RWPE2 (cell line): ENCODE data around the gene CACNA1B.
A peak's percentile ranks its signal among the peaks of the same experiment; 100 is the strongest.

Source experiments
- ATAC-seq: fragments of 200-7000 bp; cut with Tn5 transposase; 3 replicates; pipeline ENCODE4 v1.9.1; 2021; ENCODE audit warnings: low read depth
- DNase-seq: peaks from one replicate; pipeline ENCODE4 v3.0.0-alpha.2; 2020; ENCODE audit warnings: low spot score
- H3K27ac ChIP-seq: fragments of 450-650 bp; 2 replicates; pipeline ENCODE4 v1.5.1; 2017; ENCODE audit warnings: mild to moderate bottlenecking; ENCODE audit not compliant: poor library complexity, severe bottlenecking
- H3K27me3 ChIP-seq: fragments of 250-450 bp; sonication (Bioruptor Pico); 2 replicates; pipeline ENCODE4 v1.5.1; 2021; ENCODE audit warnings: mild to moderate bottlenecking, moderate library complexity; ENCODE audit not compliant: insufficient read depth, poor library complexity, severe bottlenecking
- H3K36me3 ChIP-seq: fragments of 250-450 bp; sonication (Bioruptor Pico); 2 replicates; pipeline ENCODE4 v1.5.1; 2020; ENCODE audit warnings: low read depth, mild to moderate bottlenecking, moderate library complexity
- H3K4me1 ChIP-seq: fragments of 250-450 bp; sonication (Bioruptor Pico); 2 replicates; pipeline ENCODE4 v1.5.1; 2021; ENCODE audit warnings: mild to moderate bottlenecking, moderate library complexity; ENCODE audit not compliant: insufficient read depth, poor library complexity, severe bottlenecking
- H3K4me3 ChIP-seq: fragments of 250-450 bp; sonication (Bioruptor Pico); 2 replicates; pipeline ENCODE4 v1.5.1; 2021; ENCODE audit warnings: mild to moderate bottlenecking, moderate library complexity; ENCODE audit not compliant: severe bottlenecking
- H3K9me3 ChIP-seq: fragments of 250-450 bp; sonication (Bioruptor Pico); 2 replicates; pipeline ENCODE4 v1.5.1; 2021; ENCODE audit warnings: mild to moderate bottlenecking, moderate library complexity; ENCODE audit not compliant: severe bottlenecking
- CTCF ChIP-seq: fragments of 450-650 bp; IDR thresholded peaks from one replicate; pipeline ENCODE4 v1.5.1; 2017; ENCODE audit warnings: mild to moderate bottlenecking, moderate library complexity; ENCODE audit not compliant: poor library complexity, severe bottlenecking

The CACNA1B gene

GRCh38 chr9:138060365-138060764 lies 182.8 kb downstream of the CACNA1B start:
- no peaks in the 10 kb centered on the region for H3K36me3 ChIP-seq
- H3K27ac ChIP-seq = no peak overlapping the region
- H3K27me3 ChIP-seq = no peaks in the 10 kb centered on the region
- peak; percentile 36 for DNase-seq
- H3K4me3 ChIP-seq = no peak overlapping the region
- no peak for ATAC-seq
- H3K9me3 ChIP-seq = no peaks in the 10 kb centered on the region
- H3K4me1 ChIP-seq = no peaks in the 10 kb centered on the region
- no peak for TF ChIP-seq CTCF

DNA sequence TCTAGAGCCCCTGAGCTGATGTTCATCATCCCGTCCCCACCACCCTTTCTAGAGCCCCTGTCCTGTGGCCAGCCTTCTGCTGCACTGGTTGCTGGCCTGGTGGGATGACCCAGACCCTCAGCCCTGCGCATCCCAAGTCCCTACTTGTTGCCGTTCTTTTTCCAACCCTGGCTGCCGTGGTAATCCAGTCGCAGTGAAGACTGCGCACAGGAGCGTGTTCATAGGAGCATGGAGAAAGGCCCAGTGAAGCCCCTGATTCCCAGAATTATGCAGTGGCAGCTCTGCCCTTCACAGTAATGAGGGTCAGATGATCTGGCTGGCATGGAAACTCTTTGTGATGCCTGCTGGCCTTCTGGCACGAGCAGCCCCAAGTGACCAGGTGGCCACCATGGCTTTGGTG lies 183.3 kb downstream of the CACNA1B start:
- H3K27ac ChIP-seq = no peak overlapping the region
- ATAC-seq (no peak), DNase-seq (no peak)
- no peaks in the 10 kb centered on the region for H3K9me3 ChIP-seq
- H3K4me3 ChIP-seq = no peak overlapping the region
- no peaks in the 10 kb centered on the region for H3K4me1 ChIP-seq
- no peaks in the 10 kb centered on the region for H3K27me3 ChIP-seq
- no peaks in the 10 kb centered on the region for H3K36me3 ChIP-seq
- no peak for TF ChIP-seq CTCF

- no peak for TF ChIP-seq CTCF
- Histone ChIP-seq H3K36me3 (no peaks in the 10 kb centered on the region), H3K4me1 (no peaks in the 10 kb centered on the region), H3K4me3 (no peak overlapping the region), H3K9me3 (no peaks in the 10 kb centered on the region), H3K27me3 (peaks cover 6% of the 10 kb centered on the region), H3K27ac (no peak overlapping the region)
- ATAC-seq = no peak
- DNase-seq = peak; percentile 13
These were observed 184.0 kb downstream of the CACNA1B start for GRCh38 chr9:138061631-138062030.

- Histone ChIP-seq H3K9me3 (no peaks in the 10 kb centered on the region), H3K36me3 (no peaks in the 10 kb centered on the region), H3K4me3 (no peak overlapping the region), H3K4me1 (no peaks in the 10 kb centered on the region), H3K27me3 (peaks cover 9% of the 10 kb centered on the region), H3K27ac (no peak overlapping the region)
- no peak for TF ChIP-seq CTCF
- DNase-seq (no peak), ATAC-seq (no peak)
These were observed 184.6 kb downstream of the CACNA1B start for GRCh38 chr9:138062196-138062595.

DNA sequence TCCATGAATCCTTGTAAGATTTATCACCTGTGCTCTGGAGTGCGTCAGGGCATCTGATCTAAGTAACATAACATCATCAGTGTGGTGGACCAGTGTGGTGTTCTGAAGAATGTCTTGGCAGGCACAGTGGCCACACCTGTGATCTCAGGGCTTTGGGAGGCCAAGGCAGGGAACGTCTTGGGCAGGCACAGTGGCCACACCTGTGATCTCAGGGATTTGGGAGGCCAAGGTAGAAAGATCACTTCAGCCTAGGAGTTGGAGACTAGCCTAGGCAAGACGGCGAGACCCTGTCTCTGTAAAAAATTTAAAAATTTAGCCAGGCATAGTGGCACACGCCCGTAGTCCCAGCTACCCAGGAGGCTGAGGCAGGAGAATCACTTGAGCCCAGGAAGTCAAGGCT lies 185.5 kb downstream of the CACNA1B start:
- Histone ChIP-seq H3K36me3 (no peaks in the 10 kb centered on the region), H3K4me3 (no peak overlapping the region), H3K4me1 (no peaks in the 10 kb centered on the region), H3K9me3 (no peaks in the 10 kb centered on the region), H3K27ac (no peak overlapping the region), H3K27me3 (peaks cover 9% of the 10 kb centered on the region)
- DNase-seq (no peak), ATAC-seq (no peak)
- no peak for TF ChIP-seq CTCF
